NCI-H2227 (cell line): ENCODE measurements around the gene ASIC3.

Source experiments
- DNase-seq: peaks from one replicate; lab custom pipeline; 2025; ENCODE audit not compliant: unreplicated experiment; lab: John Stamatoyannopoulos, UW

Gene ASIC3

GRCh38 chr7:151070574-151070960, 22.2 kb downstream of the ASIC3 start:
- DNase-seq: no peak

- no peak for DNase-seq
These were observed 22.9 kb downstream of the ASIC3 start for GRCh38 chr7:151071032-151071866.

GRCh38 chr7:151073990-151074389, 25.7 kb downstream of the ASIC3 start:
- DNase-seq: no peak

- no peak for DNase-seq
These were observed 26.7 kb downstream of the ASIC3 start for GRCh38 chr7:151074817-151075661.

GRCh38 chr7:151075662-151075971, 27.3 kb downstream of the ASIC3 start:
- DNase-seq: no peak

GRCh38 chr7:151075978-151076426, 27.7 kb downstream of the ASIC3 start:
- DNase-seq: no peak

GRCh38 chr7:151076863-151077704, 28.8 kb downstream of the ASIC3 start:
- no peak for DNase-seq

- no peak for DNase-seq
These were observed 29.4 kb downstream of the ASIC3 start for GRCh38 chr7:151077705-151078232.

- DNase-seq: peak; percentile 52
These were observed 30.1 kb downstream of the ASIC3 start for GRCh38 chr7:151078233-151079040.

- DNase-seq: no peak
These were observed 31.0 kb downstream of the ASIC3 start for GRCh38 chr7:151079199-151079910.

- peak; percentile 60 for DNase-seq
These were observed 31.8 kb downstream of the ASIC3 start for GRCh38 chr7:151080067-151080521.

- peak; percentile 97 for DNase-seq
These were observed 32.3 kb downstream of the ASIC3 start, which contains the start of gene FASTK for GRCh38 chr7:151080522-151081169. TSS of gene FASTK (minus strand) at chr7:151080809. CDS start at chr7:151080766, 43 bp downstream.

- peak; percentile 62 for DNase-seq
These were observed 33.1 kb downstream of the ASIC3 start for GRCh38 chr7:151081170-151082101.

GRCh38 chr7:151082141-151083070, 34.1 kb downstream of the ASIC3 start:
- DNase-seq: peak; percentile 48

- DNase-seq: peak; percentile 86
These were observed 34.9 kb downstream of the ASIC3 start, which contains the start of gene TMUB1 for GRCh38 chr7:151083071-151083823. TSS of gene TMUB1 (minus strand) at chr7:151083493. CDS start at chr7:151082563, 930 bp downstream.

GRCh38 chr7:151083824-151084160, 35.5 kb downstream of the ASIC3 start:
- no peak for DNase-seq
